Jurkat, Clone E6-1 (cell line): ENCODE data around the gene ZSWIM9. TPM values are rescaled to one million over a fixed set of nuclear protein-coding genes. Genes with fewer than 3 reads are reported as not detected.

Experiments
- DNase-seq: peaks from one replicate; pipeline ENCODE4 v3.0.0-alpha.2; 2011; ENCODE audit warnings: low read depth, low spot score
- H3K4me3 ChIP-seq: 2 replicates; pipeline ENCODE4 v1.5.1; 2011; ENCODE audit warnings: mild to moderate bottlenecking, low read length, control low read depth, moderate library complexity
- polyA plus RNA-seq: library from polyadenylated mRNA; unstranded; fragments of >200 nt; gene quantifications from one replicate; pipeline ENCODE4 v1.2.1, GENCODE V29; 2012; ENCODE audit warnings: missing spikeins; ENCODE audit not compliant: insufficient read length, insufficient read depth

The ZSWIM9 gene
- polyA plus RNA-seq = 9.0 TPM

DNA sequence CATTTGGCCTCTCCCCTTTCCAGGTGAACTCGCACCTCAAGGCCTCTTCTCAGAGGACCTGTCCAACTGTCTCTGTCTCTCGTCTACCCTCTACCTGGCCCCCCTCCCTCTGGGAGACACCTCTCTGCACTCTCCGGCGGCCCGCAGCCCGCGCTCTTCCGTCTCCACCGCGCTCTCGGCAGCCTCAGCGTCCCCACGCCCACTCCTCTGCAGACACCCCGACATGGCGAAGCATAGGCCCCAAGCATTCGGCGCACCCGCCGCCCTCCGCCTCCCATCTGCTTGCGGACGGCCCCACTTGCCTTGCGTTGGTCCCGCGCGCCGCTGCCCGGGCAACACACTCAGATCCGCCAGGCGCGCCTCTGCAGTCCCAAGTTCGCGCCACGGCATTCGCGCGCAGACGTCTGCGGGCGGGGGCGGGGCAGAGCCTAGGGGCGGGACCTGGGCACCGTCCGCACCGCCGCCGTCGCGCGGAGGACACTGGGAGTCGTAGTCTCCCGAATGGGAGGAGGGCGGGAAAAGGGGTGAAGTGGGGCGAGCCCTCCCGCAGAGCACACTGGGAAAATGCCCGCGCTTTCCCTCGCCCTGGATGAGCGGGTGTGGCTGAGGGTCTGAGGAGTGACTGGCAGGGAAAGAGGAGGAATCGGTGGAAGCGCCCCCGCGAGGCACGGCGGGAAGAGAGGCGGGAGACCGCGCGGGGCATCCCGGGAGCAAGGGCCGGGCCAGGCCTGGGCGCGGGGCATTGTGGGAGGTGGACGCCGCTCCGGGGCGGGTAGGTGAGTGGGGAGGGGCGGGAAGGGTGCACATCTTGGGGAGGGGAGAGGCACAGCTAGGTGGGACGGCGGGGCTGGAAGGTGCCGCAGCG is at the start of gene ZSWIM9, which contains the start of gene LIG1:
Gene ZSWIM9, plus strand, starts transcription at position 742 of the 865 bp plus-strand sequence. CDS start 1,123 bp downstream, outside the sequence.
Gene LIG1, minus strand, starts transcription at position 406 of the 865 bp plus-strand sequence. CDS start 4,778 bp downstream, outside the sequence.
- H3K4me3 ChIP-seq = peak within 1 kb of the TSS; percentile 92
- DNase-seq = peak; percentile 90

- DNase-seq = no peak
These were observed 49.4 kb upstream of the ZSWIM9 start for GRCh38 chr19:48121066-48121465.

GRCh38 chr19:48121909-48122371 is 48.5 kb upstream of the ZSWIM9 start:
- H3K4me3 ChIP-seq = no peak overlapping the region
- DNase-seq = no peak

More at GRCh38 chr19:48121066-48121465, 49.4 kb upstream of the ZSWIM9 start:
- no peak overlapping the region for H3K4me3 ChIP-seq

- no peak overlapping the region for H3K4me3 ChIP-seq
- no peak for DNase-seq
These were observed 48.1 kb upstream of the ZSWIM9 start for GRCh38 chr19:48122421-48122820.

DNA sequence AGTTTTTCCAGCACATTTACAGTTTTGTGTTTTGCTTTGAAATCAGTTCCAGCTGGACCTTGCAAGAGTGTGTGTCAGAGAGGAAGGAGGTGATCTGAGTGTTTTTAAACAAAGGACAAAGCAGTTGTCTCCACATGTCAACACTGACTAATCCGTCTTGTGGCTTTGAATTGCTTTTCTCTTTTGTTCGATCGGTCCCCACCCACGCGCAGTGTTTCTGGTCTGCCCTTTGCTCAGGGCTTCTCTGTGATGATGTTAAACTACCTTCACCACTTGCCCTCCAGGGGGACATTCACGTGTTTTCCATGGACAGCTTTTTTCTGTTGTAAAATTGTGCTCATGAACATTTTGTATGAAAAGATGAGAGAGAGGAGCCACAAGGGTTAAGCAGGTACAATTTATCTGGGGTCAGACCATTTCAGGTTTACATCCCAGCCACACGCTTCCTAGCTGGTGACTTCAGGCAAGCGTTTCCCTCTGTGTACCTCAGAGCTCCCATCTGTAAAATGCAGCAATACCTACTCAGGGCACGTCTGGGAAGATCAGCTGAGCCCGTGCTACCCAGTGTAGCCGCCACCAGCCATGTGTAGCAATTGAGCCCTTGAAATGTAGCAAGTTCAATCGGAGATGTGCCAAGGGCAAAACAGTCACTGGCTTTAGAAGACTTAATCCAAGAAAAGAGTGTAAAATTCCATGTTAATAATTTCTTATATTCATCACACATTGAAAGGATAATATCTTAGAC is 46.4 kb upstream of the ZSWIM9 start:
- DNase-seq = no peak
- no peak overlapping the region for H3K4me3 ChIP-seq

GRCh38 chr19:48127561-48127960 is 42.9 kb upstream of the ZSWIM9 start:
- no peak for DNase-seq
- H3K4me3 ChIP-seq = no peak overlapping the region

DNA sequence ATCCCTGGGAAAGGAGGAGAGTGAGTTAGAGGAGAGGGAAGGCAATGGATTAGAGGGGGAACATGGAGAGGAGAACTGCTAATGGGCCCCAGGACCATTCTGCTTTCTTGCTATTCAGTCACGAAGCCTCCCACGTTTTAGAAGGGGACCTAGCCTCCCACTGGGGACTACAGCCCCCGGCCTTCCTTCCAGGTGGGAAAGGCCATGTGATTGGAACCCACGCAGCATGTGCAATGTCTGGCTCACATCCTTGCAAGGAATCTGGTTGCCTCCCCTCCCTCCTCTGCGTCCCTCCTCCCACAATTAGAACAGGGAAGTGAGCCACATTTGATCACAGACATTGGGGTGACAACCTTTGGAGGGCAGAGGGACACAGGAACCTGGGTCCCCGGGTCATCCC is 37.4 kb upstream of the ZSWIM9 start:
- H3K4me3 ChIP-seq = no peak overlapping the region
- no peak for DNase-seq

DNA sequence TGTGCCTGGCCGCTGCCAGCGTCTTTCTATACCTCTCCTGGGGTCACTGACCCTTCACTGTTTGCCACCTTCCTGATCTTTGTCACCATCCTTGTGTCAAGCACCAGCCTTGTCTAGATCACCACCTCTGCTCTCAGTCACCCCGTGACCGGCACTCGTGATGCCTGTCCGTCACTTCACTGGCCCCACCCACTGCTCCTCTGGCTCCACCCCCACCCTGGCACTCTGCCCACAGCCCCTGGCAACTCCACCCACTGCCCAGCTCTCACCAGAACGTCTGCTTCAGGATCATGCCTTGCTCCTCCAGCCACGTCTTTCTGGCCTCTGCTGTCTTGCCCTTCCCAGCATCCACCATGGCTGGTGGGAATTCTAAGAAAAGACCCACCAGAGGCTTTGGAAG is 35.1 kb upstream of the ZSWIM9 start:
- H3K4me3 ChIP-seq = no peak overlapping the region
- DNase-seq = no peak

GRCh38 chr19:48136547-48136946 is 33.9 kb upstream of the ZSWIM9 start:
- H3K4me3 ChIP-seq = no peak overlapping the region
- DNase-seq = no peak

- H3K4me3 ChIP-seq = no peak overlapping the region
- no peak for DNase-seq
These were observed 33.1 kb upstream of the ZSWIM9 start for GRCh38 chr19:48137411-48137810.

DNA sequence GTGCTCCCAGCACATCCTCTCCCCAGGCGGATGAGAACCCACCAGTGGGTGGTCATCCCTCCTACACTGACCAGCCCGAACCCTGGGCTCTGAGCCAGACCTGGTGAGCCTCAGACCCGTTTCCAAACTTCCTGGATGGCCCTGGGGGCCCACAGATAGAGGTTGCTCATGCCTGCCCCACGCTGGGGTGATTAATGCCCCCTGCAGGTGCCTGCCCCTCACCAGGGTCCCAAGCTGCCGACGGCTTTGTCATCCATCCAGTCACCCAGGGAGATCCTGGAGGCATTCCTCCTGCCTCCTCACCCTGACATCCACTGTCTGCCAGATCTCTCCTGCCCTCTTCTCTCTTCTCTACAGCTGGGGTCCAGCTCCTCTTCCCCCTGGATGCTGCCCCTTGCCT is 31.4 kb upstream of the ZSWIM9 start:
- DNase-seq = no peak
- no peak overlapping the region for H3K4me3 ChIP-seq

- H3K4me3 ChIP-seq = no peak overlapping the region
- DNase-seq = no peak
These were observed 22.8 kb upstream of the ZSWIM9 start for GRCh38 chr19:48147597-48148175.

GRCh38 chr19:48148576-48148975 is 21.9 kb upstream of the ZSWIM9 start:
- H3K4me3 ChIP-seq = no peak overlapping the region
- DNase-seq = no peak

GRCh38 chr19:48149430-48149829 is 21.1 kb upstream of the ZSWIM9 start:
- no peak overlapping the region for H3K4me3 ChIP-seq
- no peak for DNase-seq

DNA sequence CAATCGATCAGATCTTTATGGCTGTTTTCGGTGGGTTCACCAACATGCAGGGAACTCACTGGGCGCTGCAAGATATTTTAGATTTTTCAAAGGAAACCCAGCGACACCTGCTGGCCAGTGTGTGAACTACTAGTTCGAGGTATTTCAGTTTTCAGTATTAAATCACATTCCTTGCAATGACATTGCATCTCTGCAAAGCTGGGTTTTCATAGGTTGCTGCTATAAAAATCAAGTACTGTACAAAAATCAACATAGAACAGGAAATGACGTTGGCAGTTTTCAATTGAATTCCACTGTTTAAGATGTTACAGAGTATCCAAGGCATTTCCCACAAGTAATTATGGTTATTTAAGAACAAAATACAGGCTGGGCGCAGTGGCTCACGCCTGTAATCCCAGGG is 17.9 kb upstream of the ZSWIM9 start:
- H3K4me3 ChIP-seq = no peak overlapping the region
- DNase-seq = peak; percentile 50

GRCh38 chr19:48154003-48154402 is 16.5 kb upstream of the ZSWIM9 start:
- H3K4me3 ChIP-seq = no peak overlapping the region
- DNase-seq = no peak

DNA sequence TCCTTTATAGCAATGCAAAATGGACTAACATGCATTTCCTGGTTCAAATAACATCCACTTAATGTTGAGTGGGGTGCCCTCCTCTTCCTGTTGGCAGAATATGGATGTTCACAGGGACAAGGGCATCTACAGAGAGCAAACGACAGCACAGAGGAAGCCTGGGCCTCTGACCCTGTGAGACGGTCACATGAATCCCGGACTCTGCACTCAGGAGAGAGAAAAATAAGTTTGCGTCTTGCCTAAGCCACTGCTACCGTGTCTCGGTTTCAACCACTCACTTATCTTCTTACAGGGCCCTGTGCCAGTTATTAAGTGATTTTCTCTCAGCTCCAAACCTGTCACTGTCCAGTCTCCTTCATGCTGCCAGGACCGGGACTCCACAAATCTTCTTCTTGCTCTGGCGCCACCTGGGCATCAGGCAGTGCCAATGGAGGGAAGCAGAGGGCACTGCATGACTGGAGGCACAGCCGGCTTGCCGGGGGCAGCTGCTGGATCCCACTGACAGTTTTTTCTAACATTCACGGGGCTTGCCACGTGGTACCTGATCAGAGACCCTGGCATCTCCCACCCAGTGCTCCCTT is 12.2 kb upstream of the ZSWIM9 start:
- H3K4me3 ChIP-seq = no peak overlapping the region
- DNase-seq = no peak

DNA sequence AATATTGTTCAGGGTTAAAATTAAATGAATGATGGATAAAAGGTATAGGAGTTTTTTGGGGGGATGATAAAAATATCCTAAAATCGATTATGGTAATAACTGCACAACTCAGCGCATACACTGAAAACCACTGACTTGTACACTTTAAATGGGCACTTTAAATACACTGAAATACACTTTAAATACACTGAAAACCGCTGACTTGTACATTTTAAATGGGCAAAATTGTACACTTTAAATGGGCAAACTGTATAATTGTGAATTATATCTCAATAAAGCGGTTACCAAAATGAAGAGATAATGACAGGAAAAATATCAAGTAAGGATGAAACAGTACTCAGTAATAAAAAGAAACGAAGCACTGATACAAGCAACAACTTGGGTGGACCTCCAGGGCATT is 1.8 kb upstream of the ZSWIM9 start:
- DNase-seq = no peak
- H3K4me3 ChIP-seq = no peak overlapping the region

GRCh38 chr19:48169578-48169938 is 922 bp upstream of the ZSWIM9 start:
- peak; percentile 48 for DNase-seq
- peak overlapping the region; percentile 92 for H3K4me3 ChIP-seq
